ENCODE measurements around the gene MTA3.
"Not testable (repeated sequence)": the region's sequence is repeated elsewhere in the genome, so short reads cannot be mapped to it uniquely, and the experiment has no call there.

The MTA3 gene

GRCh38 chr2:42723465-42723864 is 155.0 kb downstream of the MTA3 start:
- H3K4me1 ChIP-seq (ENCODE audit: low read depth, poor library complexity, severe bottlenecking), result no peaks in the 10 kb centered on the region
- H3K27ac ChIP-seq, result no peak overlapping the region
- H3K4me2 ChIP-seq, result no peak overlapping the region
- no peak overlapping the region for H3K9ac ChIP-seq
- H3K27me3 ChIP-seq (ENCODE audit: insufficient read depth, low read depth), result no peaks in the 10 kb centered on the region
- TF ChIP-seq CTCF (conservative IDR thresholded peaks at IDR 0.05; ENCODE audit: low read depth, low read length), result no peak
- no peak overlapping the region for H2AFZ ChIP-seq (ENCODE audit: low read depth)
- H3K4me3 ChIP-seq (IDR thresholded peaks at IDR 0.05; ENCODE audit: insufficient read depth, low read depth, low read length), result no peak overlapping the region
- no peaks in the 10 kb centered on the region for H4K20me1 ChIP-seq (ENCODE audit: insufficient read depth)
- H3K36me3 ChIP-seq (ENCODE audit: insufficient read depth), result no peaks in the 10 kb centered on the region
- H3K79me2 ChIP-seq (ENCODE audit: insufficient read depth, low read depth), result no peaks in the 10 kb centered on the region

- no peak overlapping the region for H3K9ac ChIP-seq
- H3K79me2 ChIP-seq (ENCODE audit: insufficient read depth, low read depth), result no peaks in the 10 kb centered on the region
- no peaks in the 10 kb centered on the region for H3K27me3 ChIP-seq (ENCODE audit: insufficient read depth, low read depth)
- no peaks in the 10 kb centered on the region for H3K4me1 ChIP-seq (ENCODE audit: low read depth, poor library complexity, severe bottlenecking)
- H2AFZ ChIP-seq (ENCODE audit: low read depth), result no peak overlapping the region
- no peaks in the 10 kb centered on the region for H4K20me1 ChIP-seq (ENCODE audit: insufficient read depth)
- TF ChIP-seq CTCF (conservative IDR thresholded peaks at IDR 0.05; ENCODE audit: low read depth, low read length), result no peak
- no peak overlapping the region for H3K4me2 ChIP-seq
- H3K27ac ChIP-seq, result no peak overlapping the region
- H3K36me3 ChIP-seq (ENCODE audit: insufficient read depth), result no peaks in the 10 kb centered on the region
- H3K4me3 ChIP-seq (IDR thresholded peaks at IDR 0.05; ENCODE audit: insufficient read depth, low read depth, low read length), result no peak overlapping the region
These were observed 156.5 kb downstream of the MTA3 start for GRCh38 chr2:42724886-42725285.

- H3K9ac ChIP-seq, result no peak overlapping the region
- no peaks in the 10 kb centered on the region for H4K20me1 ChIP-seq (ENCODE audit: insufficient read depth)
- no peaks in the 10 kb centered on the region for H3K27me3 ChIP-seq (ENCODE audit: insufficient read depth, low read depth)
- no peak for TF ChIP-seq CTCF (conservative IDR thresholded peaks at IDR 0.05; ENCODE audit: low read depth, low read length)
- no peaks in the 10 kb centered on the region for H3K4me1 ChIP-seq (ENCODE audit: low read depth, poor library complexity, severe bottlenecking)
- H3K36me3 ChIP-seq (ENCODE audit: insufficient read depth), result no peaks in the 10 kb centered on the region
- no peaks in the 10 kb centered on the region for H3K79me2 ChIP-seq (ENCODE audit: insufficient read depth, low read depth)
- no peak overlapping the region for H2AFZ ChIP-seq (ENCODE audit: low read depth)
- no peak overlapping the region for H3K4me3 ChIP-seq (IDR thresholded peaks at IDR 0.05; ENCODE audit: insufficient read depth, low read depth, low read length)
- H3K27ac ChIP-seq, result no peak overlapping the region
- H3K4me2 ChIP-seq, result no peak overlapping the region
These were observed 157.2 kb downstream of the MTA3 start for GRCh38 chr2:42725657-42726056.

GRCh38 chr2:42726680-42727079 is 158.2 kb downstream of the MTA3 start:
- no peaks in the 10 kb centered on the region for H4K20me1 ChIP-seq (ENCODE audit: insufficient read depth)
- H3K4me1 ChIP-seq (ENCODE audit: low read depth, poor library complexity, severe bottlenecking), result no peaks in the 10 kb centered on the region
- no peak overlapping the region for H3K4me2 ChIP-seq
- TF ChIP-seq CTCF (conservative IDR thresholded peaks at IDR 0.05; ENCODE audit: low read depth, low read length), result no peak
- H3K27me3 ChIP-seq (ENCODE audit: insufficient read depth, low read depth), result no peaks in the 10 kb centered on the region
- H3K4me3 ChIP-seq (IDR thresholded peaks at IDR 0.05; ENCODE audit: insufficient read depth, low read depth, low read length), result no peak overlapping the region
- H3K9ac ChIP-seq, result no peak overlapping the region
- H3K36me3 ChIP-seq (ENCODE audit: insufficient read depth), result no peaks in the 10 kb centered on the region
- no peaks in the 10 kb centered on the region for H3K79me2 ChIP-seq (ENCODE audit: insufficient read depth, low read depth)
- no peak overlapping the region for H2AFZ ChIP-seq (ENCODE audit: low read depth)
- H3K27ac ChIP-seq, result no peak overlapping the region

- H4K20me1 ChIP-seq (ENCODE audit: insufficient read depth); H3K79me2 ChIP-seq (ENCODE audit: insufficient read depth, low read depth); H3K27ac ChIP-seq; H3K27me3 ChIP-seq (ENCODE audit: insufficient read depth, low read depth); H3K4me2 ChIP-seq; H3K4me3 ChIP-seq (IDR thresholded peaks at IDR 0.05; ENCODE audit: insufficient read depth, low read depth, low read length); H2AFZ ChIP-seq (ENCODE audit: low read depth); H3K4me1 ChIP-seq (ENCODE audit: low read depth, poor library complexity, severe bottlenecking); H3K9ac ChIP-seq; H3K36me3 ChIP-seq (ENCODE audit: insufficient read depth): not testable (repeated sequence)
These were observed 162.9 kb downstream of the MTA3 start for GRCh38 chr2:42731316-42731715.
